SK-N-MC (cell line): Measurements from ENCODE around the gene CAMSAP3.
A peak's percentile ranks its signal among the peaks of the same experiment; 100 is the strongest.

Source experiments
- DNase-seq: peaks from one replicate; pipeline ENCODE4 v3.0.0-alpha.2; 2011; ENCODE audit warnings: low read depth, low spot score
- H3K27ac ChIP-seq: fragments of 200-600 bp; sonication (generic); 2 replicates; pipeline ENCODE4 v1.5.1; 2016; ENCODE audit warnings: mixed run types
- H3K36me3 ChIP-seq: fragments of 200-600 bp; sonication (generic); 2 replicates; pipeline ENCODE4 v1.6.1; 2017; ENCODE audit warnings: antibody characterized with exemption, low read length, mixed read lengths; ENCODE audit not compliant: insufficient read depth
- H3K4me3 ChIP-seq: fragments of 200-600 bp; sonication (generic); 2 replicates; pipeline ENCODE4 v1.5.1; 2016
- H3K9ac ChIP-seq: fragments of 200-600 bp; sonication (generic); 2 replicates; pipeline ENCODE4 v1.8.0; 2017; ENCODE audit warnings: mixed run types, mixed read lengths; ENCODE audit not compliant: insufficient read length
- H3K9me3 ChIP-seq: fragments of 200-600 bp; sonication (generic); 2 replicates; pipeline ENCODE4 v1.6.1; 2017; ENCODE audit warnings: low read depth, mild to moderate bottlenecking, antibody characterized with exemption, low read length, moderate library complexity, mixed read lengths
- EZH2 ChIP-seq: fragments of 200-600 bp; sonication (generic); IDR thresholded peaks from one replicate; pipeline ENCODE4 v1.6.1; 2017; ENCODE audit warnings: antibody characterized with exemption
- FOXP2 ChIP-seq: optimal IDR thresholded peaks from 2 replicates; pipeline ENCODE3; 2011; ENCODE audit warnings: mild to moderate bottlenecking, moderate library complexity; ENCODE audit not compliant: insufficient read depth; ENCODE audit errors: extremely low read length, control extremely low read depth
- POLR2AphosphoS5 ChIP-seq: IDR thresholded peaks from 2 replicates; pipeline ENCODE4 v1.6.1; 2012; ENCODE audit warnings: mild to moderate bottlenecking, low read depth, low read length, borderline replicate concordance

Gene CAMSAP3

DNA sequence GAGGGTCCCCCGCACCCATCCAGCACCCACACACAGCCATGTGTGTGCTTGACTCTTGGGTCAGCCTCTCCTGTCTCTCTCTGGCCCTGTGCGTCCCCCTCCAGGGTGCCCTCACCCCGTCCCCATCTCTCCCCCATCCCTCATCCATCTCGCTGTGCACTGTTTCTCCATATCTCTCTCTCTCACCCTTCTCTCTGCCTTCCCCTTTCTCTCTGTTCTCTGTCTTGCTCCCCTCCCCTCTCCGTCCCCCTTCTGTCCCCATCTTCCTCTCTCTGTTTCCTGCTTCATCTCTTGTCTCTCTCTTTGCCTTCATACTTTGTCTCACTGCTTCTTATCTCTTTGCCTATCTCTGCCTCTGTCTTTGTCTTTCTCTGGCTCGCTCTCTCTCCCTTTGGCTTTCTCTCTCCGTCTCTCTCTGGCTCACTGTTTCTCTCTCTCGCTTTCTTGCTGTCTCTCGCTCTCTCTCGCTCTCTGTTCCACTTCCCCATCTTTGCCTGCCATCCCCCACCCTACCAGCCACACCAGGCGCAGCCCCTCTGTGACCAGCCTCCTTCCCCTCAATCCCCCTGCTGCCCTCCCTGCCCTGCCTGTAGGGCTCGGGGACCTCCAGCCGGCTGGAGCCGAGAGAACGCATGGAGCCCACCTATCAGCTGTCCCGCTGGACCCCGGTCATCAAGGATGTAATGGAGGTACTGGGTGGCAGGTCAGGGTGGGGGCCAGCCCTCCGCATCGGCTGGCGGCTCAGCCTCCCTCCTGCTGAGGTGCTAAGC is 50.2 kb downstream of the CAMSAP3 start:
- Histone ChIP-seq H3K27ac (no peak overlapping the region), H3K9me3 (no peaks in the 10 kb centered on the region), H3K9ac (no peak overlapping the region), H3K4me3 (no peak overlapping the region), H3K36me3 (no peaks in the 10 kb centered on the region)
- TF ChIP-seq EZH2: no peak
- TF ChIP-seq FOXP2: no peak
- no peak for TF ChIP-seq POLR2AphosphoS5
- DNase-seq: no peak

DNA sequence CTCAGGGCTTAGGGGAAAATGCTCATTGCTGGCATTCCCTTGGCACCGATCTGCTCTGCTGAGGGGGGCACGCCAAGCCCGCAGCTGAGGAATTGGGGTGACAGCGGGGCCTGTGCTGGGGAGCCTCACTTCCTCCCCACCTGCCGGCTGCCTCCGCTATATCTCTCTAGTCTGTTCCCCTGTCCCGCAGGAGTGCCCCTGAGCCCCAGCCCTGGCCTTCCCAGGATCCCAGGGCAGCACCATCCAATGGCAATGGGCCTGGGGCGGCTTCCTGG is 50.7 kb downstream of the CAMSAP3 start:
- H3K4me3 ChIP-seq: no peak overlapping the region
- H3K9ac ChIP-seq: no peak overlapping the region
- no peaks in the 10 kb centered on the region for H3K36me3 ChIP-seq
- no peak overlapping the region for H3K27ac ChIP-seq
- DNase-seq: no peak
- no peak for TF ChIP-seq POLR2AphosphoS5
- H3K9me3 ChIP-seq: no peaks in the 10 kb centered on the region

DNA sequence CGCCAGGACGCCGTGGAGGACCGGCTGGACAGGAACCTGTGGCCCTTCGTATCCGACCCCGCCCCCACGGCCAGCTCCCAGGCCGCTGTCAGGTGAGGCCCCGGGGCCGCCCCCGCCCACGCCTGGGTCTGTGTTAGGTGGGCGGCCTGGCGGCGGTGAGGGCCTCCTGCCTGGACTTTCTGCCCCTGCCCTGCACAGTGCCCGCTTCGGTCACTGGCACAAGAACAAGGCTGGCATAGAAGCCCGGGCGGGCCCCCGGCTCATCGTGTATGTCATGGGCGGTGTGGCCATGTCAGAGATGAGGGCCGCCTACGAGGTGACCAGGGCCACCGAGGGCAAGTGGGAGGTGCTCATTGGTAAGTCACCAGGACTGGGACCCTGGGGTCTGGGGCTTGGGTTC is 51.5 kb downstream of the CAMSAP3 start:
- Histone ChIP-seq H3K4me3 (no peak overlapping the region), H3K27ac (no peak overlapping the region), H3K36me3 (no peaks in the 10 kb centered on the region), H3K9me3 (no peaks in the 10 kb centered on the region), H3K9ac (no peak overlapping the region)
- no peak for DNase-seq
- TF ChIP-seq EZH2 (no peak), POLR2AphosphoS5 (no peak), FOXP2 (no peak)

DNA sequence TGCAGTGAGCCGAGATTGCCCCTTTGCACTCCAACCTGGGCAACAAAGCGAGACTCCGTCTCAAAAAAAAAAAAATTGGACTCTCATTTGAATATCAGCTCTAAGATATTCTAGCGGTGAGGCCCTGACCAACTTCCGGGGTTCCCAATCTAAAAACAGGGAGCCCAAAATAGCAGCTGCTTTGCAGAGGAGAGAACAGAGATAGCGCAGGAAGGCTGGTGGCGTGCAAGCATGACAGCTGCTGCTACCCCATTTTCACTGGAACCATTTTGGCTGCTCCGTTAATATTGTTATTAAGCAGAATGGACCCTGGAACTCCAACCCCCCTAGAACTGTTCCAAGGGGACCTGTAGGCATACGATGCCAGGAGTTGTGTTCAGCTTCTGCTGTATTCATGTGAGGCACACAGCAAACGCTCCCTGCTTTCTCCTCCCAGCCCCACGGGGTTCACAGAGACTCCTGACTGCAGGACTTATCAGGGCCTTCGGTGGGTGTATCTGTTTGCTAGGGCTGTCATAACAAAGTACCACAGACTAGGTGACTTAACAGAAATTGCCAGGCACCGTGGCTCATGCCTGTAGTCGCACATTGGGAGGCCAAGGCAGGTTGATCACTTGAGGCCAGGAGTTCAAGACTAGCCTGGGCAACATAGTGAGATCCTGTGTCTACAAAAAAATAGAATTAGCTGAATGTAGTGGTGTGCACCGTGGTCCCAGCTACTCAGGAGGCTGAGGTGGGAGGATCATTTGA is 52.8 kb downstream of the CAMSAP3 start:
- no peak overlapping the region for H3K4me3 ChIP-seq
- no peaks in the 10 kb centered on the region for H3K9me3 ChIP-seq
- TF ChIP-seq FOXP2: no peak
- TF ChIP-seq POLR2AphosphoS5: no peak
- no peak for TF ChIP-seq EZH2
- H3K36me3 ChIP-seq: no peaks in the 10 kb centered on the region
- H3K27ac ChIP-seq: no peak overlapping the region
- DNase-seq: no peak
- H3K9ac ChIP-seq: no peak overlapping the region

DNA sequence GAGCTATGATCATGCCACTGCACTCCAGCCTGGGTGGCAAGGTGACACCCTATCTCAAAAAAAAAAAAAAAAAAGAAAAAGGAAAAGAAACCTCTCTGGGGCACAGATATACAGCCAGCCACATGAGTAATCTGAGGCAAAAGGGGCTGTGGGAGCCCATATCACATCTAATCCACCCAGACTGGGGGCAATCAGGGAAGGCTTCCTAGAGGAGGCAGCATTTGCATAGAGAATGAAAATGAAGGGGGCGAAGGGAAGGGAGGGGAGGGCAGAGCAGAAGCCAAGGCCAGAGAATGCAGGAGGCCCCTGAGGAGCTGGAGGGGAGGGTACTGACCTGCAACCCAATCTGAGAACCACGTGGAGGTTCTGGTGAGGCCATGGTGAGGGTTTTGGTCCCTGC is 54.5 kb downstream of the CAMSAP3 start:
- TF ChIP-seq EZH2 (no peak), FOXP2 (no peak), POLR2AphosphoS5 (no peak)
- H3K9me3 ChIP-seq: no peaks in the 10 kb centered on the region
- H3K4me3 ChIP-seq: no peak overlapping the region
- H3K27ac ChIP-seq: no peak overlapping the region
- no peak overlapping the region for H3K9ac ChIP-seq
- no peak for DNase-seq
- no peaks in the 10 kb centered on the region for H3K36me3 ChIP-seq

DNA sequence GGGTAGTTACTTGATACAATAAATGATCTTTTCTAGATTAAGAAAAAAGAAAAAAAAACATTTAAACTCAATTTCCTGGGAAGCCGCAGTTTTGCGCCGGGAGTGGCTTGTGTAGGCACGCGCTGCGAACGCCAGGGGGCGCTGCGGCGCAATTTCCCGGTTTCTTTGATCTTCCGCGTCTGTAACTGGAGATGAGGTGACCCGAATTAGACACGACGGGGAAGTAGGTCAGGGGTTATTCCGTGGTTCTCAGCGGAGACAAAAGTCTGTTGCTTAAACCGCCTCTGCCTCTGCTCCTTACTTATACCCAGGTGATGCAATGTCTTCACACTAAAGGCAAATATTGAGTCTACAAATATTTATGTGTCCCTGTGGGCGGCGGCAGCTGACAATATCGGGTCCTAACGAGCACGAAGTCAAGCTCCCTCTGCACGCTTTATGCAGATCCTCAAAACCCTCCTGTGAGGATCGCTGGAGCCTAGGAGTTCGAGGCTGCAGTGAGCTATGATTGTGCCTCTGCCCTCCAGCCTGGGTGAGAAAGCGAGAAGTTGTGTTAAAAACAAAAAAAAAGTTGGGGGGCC is 56.5 kb downstream of the CAMSAP3 start:
- no peaks in the 10 kb centered on the region for H3K36me3 ChIP-seq
- H3K4me3 ChIP-seq: peak overlapping the region; percentile 71
- H3K9me3 ChIP-seq: no peaks in the 10 kb centered on the region
- DNase-seq: no peak
- no peak overlapping the region for H3K9ac ChIP-seq
- TF ChIP-seq EZH2 (no peak), POLR2AphosphoS5 (no peak), FOXP2 (no peak)
- no peak overlapping the region for H3K27ac ChIP-seq

DNA sequence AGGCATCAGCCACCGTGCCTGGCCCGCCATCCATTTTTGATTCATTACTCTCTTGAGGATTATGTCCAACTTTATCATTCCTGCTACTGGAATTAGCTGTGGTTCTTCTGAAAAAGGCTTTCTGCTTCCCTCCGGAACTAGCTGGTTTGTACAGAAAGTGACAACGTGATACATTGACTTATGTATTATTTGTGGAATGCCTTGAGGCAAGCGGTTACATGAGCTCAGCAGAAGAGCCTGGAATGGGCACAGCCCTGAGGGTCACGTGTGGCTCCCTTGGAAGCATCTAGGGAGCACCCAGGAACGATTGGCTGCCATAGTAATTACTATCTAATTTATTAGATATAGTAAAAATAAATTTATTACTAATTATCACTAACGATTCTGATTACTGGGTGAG is 58.7 kb downstream of the CAMSAP3 start:
- Histone ChIP-seq H3K9me3 (no peaks in the 10 kb centered on the region), H3K36me3 (no peaks in the 10 kb centered on the region), H3K9ac (no peak overlapping the region), H3K27ac (no peak overlapping the region), H3K4me3 (no peak overlapping the region)
- DNase-seq: peak; percentile 47
- no peak for TF ChIP-seq EZH2
- TF ChIP-seq POLR2AphosphoS5: no peak
- TF ChIP-seq FOXP2: no peak

DNA sequence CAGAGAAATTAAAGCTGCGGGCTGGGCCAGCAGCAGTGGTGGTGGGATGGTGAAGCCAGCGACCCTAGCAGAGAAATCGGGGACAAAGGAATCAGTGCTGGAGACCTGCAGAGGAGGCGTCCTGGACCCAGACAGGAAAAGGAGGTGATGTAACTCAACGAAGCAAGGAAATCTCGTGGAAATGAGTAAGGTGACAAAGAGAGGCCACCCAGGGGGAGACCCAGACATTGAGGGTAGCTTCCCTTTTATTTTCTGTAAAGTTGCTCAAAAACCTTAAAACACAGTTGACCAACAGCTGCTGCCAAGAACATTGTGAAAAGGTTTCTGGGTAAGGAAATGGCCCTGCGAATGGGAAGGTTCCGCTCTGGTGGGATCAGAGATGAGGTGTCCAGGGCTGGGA is 59.9 kb downstream of the CAMSAP3 start:
- no peaks in the 10 kb centered on the region for H3K36me3 ChIP-seq
- H3K9ac ChIP-seq: no peak overlapping the region
- H3K4me3 ChIP-seq: no peak overlapping the region
- no peak for TF ChIP-seq EZH2
- no peak for TF ChIP-seq FOXP2
- TF ChIP-seq POLR2AphosphoS5: no peak
- DNase-seq: no peak
- no peaks in the 10 kb centered on the region for H3K9me3 ChIP-seq
- H3K27ac ChIP-seq: no peak overlapping the region

DNA sequence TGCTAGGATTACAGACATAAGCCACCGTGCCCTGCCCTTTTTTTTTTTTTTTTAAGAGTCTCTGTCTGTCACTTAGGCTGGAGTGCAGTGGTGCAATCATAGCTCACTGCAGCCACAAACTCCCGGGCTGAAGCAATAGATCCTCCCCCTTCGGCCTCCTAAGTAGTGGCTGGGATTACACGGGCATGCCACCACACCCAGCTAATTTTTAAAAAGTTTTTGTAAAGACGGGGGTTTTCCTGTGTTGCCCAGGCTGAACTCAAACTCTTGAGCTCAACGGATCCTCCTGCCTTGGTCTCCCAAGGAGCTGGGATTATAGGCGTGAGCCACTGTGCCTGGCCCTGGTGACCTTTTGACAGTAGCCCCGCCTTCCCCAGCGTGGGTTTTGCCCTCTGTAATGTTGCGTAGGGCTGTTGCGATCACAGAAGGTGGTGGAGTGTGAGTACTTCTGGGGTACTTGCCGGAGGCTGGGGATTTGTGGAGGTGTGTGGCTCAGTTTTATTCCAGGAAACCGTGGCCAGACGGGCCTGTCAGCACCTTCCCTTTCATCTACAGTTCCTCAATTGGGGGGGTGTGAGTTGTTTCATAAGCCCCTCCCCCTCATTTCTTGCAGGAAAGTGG is 61.6 kb downstream of the CAMSAP3 start:
- Histone ChIP-seq H3K4me3 (no peak overlapping the region), H3K9ac (no peak overlapping the region), H3K36me3 (no peaks in the 10 kb centered on the region), H3K27ac (no peak overlapping the region), H3K9me3 (no peaks in the 10 kb centered on the region)
- no peak for DNase-seq
- TF ChIP-seq FOXP2 (no peak), EZH2 (no peak), POLR2AphosphoS5 (no peak)
